GM18870 (cell line): ENCODE results near the gene KREMEN1.

ENCODE experiments used
- ATAC-seq: cut with Tn5 transposase; IDR thresholded peaks from one replicate; pipeline ENCODE4 v1.9.1; 2021; ENCODE audit warnings: moderate library complexity; ENCODE audit not compliant: unreplicated experiment

KREMEN1 gene

GRCh38 chr22:29175312-29175835 lies 102.5 kb downstream of the KREMEN1 start:
- ATAC-seq, result no peak

GRCh38 chr22:29183971-29184848 lies 111.4 kb downstream of the KREMEN1 start:
- no peak for ATAC-seq

GRCh38 chr22:29184849-29185490 lies 112.1 kb downstream of the KREMEN1 start:
- ATAC-seq, result no peak

GRCh38 chr22:29186302-29186701 lies 113.5 kb downstream of the KREMEN1 start:
- ATAC-seq, result no peak

- ATAC-seq, result no peak
These were observed 115.0 kb downstream of the KREMEN1 start for GRCh38 chr22:29187831-29188230.

- no peak for ATAC-seq
These were observed 117.2 kb downstream of the KREMEN1 start for GRCh38 chr22:29190051-29190450.

GRCh38 chr22:29190918-29191317 lies 118.1 kb downstream of the KREMEN1 start:
- no peak for ATAC-seq

GRCh38 chr22:29193021-29193420 lies 120.2 kb downstream of the KREMEN1 start:
- ATAC-seq, result no peak

GRCh38 chr22:29194184-29194583 lies 121.3 kb downstream of the KREMEN1 start:
- no peak for ATAC-seq

- ATAC-seq, result no peak
These were observed 122.5 kb downstream of the KREMEN1 start for GRCh38 chr22:29195118-29195963.

- ATAC-seq, result no peak
These were observed 123.3 kb downstream of the KREMEN1 start for GRCh38 chr22:29195964-29196666.

- no peak for ATAC-seq
These were observed 124.3 kb downstream of the KREMEN1 start for GRCh38 chr22:29197096-29197495.

GRCh38 chr22:29198240-29198639 lies 125.4 kb downstream of the KREMEN1 start:
- ATAC-seq, result no peak

- ATAC-seq, result no peak
These were observed 127.0 kb downstream of the KREMEN1 start for GRCh38 chr22:29199702-29200400.

- ATAC-seq, result no peak
These were observed 128.1 kb downstream of the KREMEN1 start for GRCh38 chr22:29200901-29201300.

- no peak for ATAC-seq
These were observed 128.9 kb downstream of the KREMEN1 start for GRCh38 chr22:29201782-29202181.

GRCh38 chr22:29202212-29203192 lies 129.7 kb downstream of the KREMEN1 start:
- peak; percentile 55 for ATAC-seq
